ENCODE data around the gene IRAK2.

GRCh38 chr3:10226293-10226692, 61.6 kb downstream of the IRAK2 start:
- no peak for TF ChIP-seq CTCF (conservative IDR thresholded peaks at IDR 0.05; ENCODE audit: low read depth, low read length)
- TF ChIP-seq EZH2 (IDR thresholded peaks at IDR 0.05; ENCODE audit: borderline replicate concordance, low read depth, low read length, poor library complexity, severe bottlenecking) = no peak
